GM23338 (cell line): Measurements from ENCODE around the gene DACT1. TPM values are rescaled to one million over a fixed set of nuclear protein-coding genes. Genes with fewer than 3 reads are reported as not detected.

ENCODE experiments used
- ATAC-seq: fragments of 200-7000 bp; cut with Tn5 transposase; 3 replicates; pipeline ENCODE4 v1.9.1; 2020
- DNase-seq: peaks from one replicate; pipeline ENCODE4 v3.0.0-alpha.2; 2015; ENCODE audit warnings: low spot score
- H2AFZ ChIP-seq: fragments of 200-600 bp; sonication (generic); 2 replicates; pipeline ENCODE4 v1.8.0; 2016; ENCODE audit warnings: antibody characterized with exemption, mild to moderate bottlenecking, moderate library complexity
- H3F3A ChIP-seq: fragments of 200-600 bp; sonication (generic); replicated peaks from 2 replicates; pipeline ENCODE4 v1.8.0; 2017; ENCODE audit warnings: antibody characterized with exemption, mixed run types, low read depth
- H3K27ac ChIP-seq: fragments of 200-600 bp; sonication (generic); 2 replicates; pipeline ENCODE4 v1.6.1; 2016; ENCODE audit warnings: low read depth
- H3K27me3 ChIP-seq: fragments of 200-600 bp; sonication (generic); 2 replicates; pipeline ENCODE4 v1.8.0; 2016; ENCODE audit warnings: mild to moderate bottlenecking, mixed run types, moderate library complexity; ENCODE audit not compliant: insufficient read depth
- H3K36me3 ChIP-seq: fragments of 200-600 bp; sonication (generic); 2 replicates; pipeline ENCODE4 v1.8.0; 2016; ENCODE audit warnings: mild to moderate bottlenecking; ENCODE audit not compliant: insufficient read depth
- H3K4me1 ChIP-seq: fragments of 200-600 bp; sonication (generic); 2 replicates; pipeline ENCODE4 v1.8.0; 2016; ENCODE audit warnings: mild to moderate bottlenecking, moderate library complexity; ENCODE audit not compliant: insufficient read depth
- H3K4me2 ChIP-seq: fragments of 200-600 bp; sonication (generic); 2 replicates; pipeline ENCODE4 v1.7.1; 2017; ENCODE audit warnings: mixed run types
- H3K4me3 ChIP-seq: fragments of 200-600 bp; sonication (generic); 2 replicates; pipeline ENCODE4 v1.6.1; 2016; ENCODE audit warnings: mixed run types
- H3K79me2 ChIP-seq: fragments of 200-600 bp; sonication (generic); replicated peaks from 2 replicates; pipeline ENCODE4 v1.8.0; 2017; ENCODE audit warnings: mild to moderate bottlenecking; ENCODE audit not compliant: insufficient read depth
- H3K9me2 ChIP-seq: fragments of 200-600 bp; sonication (generic); 2 replicates; pipeline ENCODE4 v1.8.0; 2017; ENCODE audit not compliant: insufficient read depth
- H4K20me1 ChIP-seq: fragments of 200-600 bp; sonication (generic); replicated peaks from 2 replicates; pipeline ENCODE4 v1.8.0; 2017; ENCODE audit warnings: mild to moderate bottlenecking; ENCODE audit not compliant: insufficient read depth
- H3K27ac Mint-ChIP-seq: 2 replicates; pipeline ENCODE4 v1.8.0; 2020; ENCODE audit warnings: inconsistent platforms, mild to moderate bottlenecking, moderate library complexity, mixed read lengths
- H3K27me3 Mint-ChIP-seq: 3 replicates; pipeline ENCODE4 v1.8.0; 2022; ENCODE audit warnings: low read depth, mild to moderate bottlenecking, moderate library complexity, mixed read lengths, inconsistent platforms; ENCODE audit not compliant: insufficient read depth, poor library complexity
- H3K36me3 Mint-ChIP-seq: 3 replicates; pipeline ENCODE4 v1.8.0; 2021; ENCODE audit warnings: low read depth, mild to moderate bottlenecking, inconsistent platforms, moderate library complexity, mixed read lengths
- H3K4me1 Mint-ChIP-seq: 3 replicates; pipeline ENCODE4 v1.8.0; 2020; ENCODE audit warnings: mild to moderate bottlenecking, inconsistent platforms, mixed read lengths
- H3K4me3 Mint-ChIP-seq: 3 replicates; pipeline ENCODE4 v1.8.0; 2021; ENCODE audit warnings: moderate library complexity, mild to moderate bottlenecking, inconsistent platforms, mixed read lengths
- H3K9me3 Mint-ChIP-seq: 3 replicates; pipeline ENCODE4 v1.8.0; 2020; ENCODE audit warnings: moderate library complexity, mild to moderate bottlenecking, inconsistent platforms, mixed read lengths
- CREB1 ChIP-seq: fragments of 250-450 bp; sonication (Bioruptor Pico); IDR thresholded peaks from 2 replicates; pipeline ENCODE4 v1.5.0; 2020; ENCODE audit warnings: low read depth, mild to moderate bottlenecking, moderate library complexity
- CTCF ChIP-seq, 2 experiments: fragments of 200-600 bp in 1 of 2; sonication (generic) in 1 of 2; conservative IDR thresholded peaks; 2 replicates each; pipeline versions ENCODE4 v1.5.1 to v1.6.1; 2016 to 2017; ENCODE audit warnings: antibody characterized with exemption in 2 of 2, low read depth in 2 of 2, mild to moderate bottlenecking in 2 of 2, moderate library complexity in 1 of 2
- ETS1 ChIP-seq: IDR thresholded peaks from 2 replicates; pipeline ENCODE4 v1.6.1; 2016; ENCODE audit warnings: antibody characterized with exemption
- EZH2 ChIP-seq: fragments of 200-600 bp; sonication (generic); IDR thresholded peaks from one replicate; pipeline ENCODE4 v1.8.0; 2017; ENCODE audit warnings: antibody characterized with exemption, mild to moderate bottlenecking, low read depth; ENCODE audit not compliant: unreplicated experiment
- EZH2phosphoT487 ChIP-seq: fragments of 200-600 bp; sonication (generic); IDR thresholded peaks from one replicate; pipeline ENCODE4 v1.8.1; 2018; ENCODE audit warnings: antibody characterized with exemption; ENCODE audit not compliant: unreplicated experiment
- JUNB ChIP-seq: IDR thresholded peaks from one replicate; pipeline ENCODE4 v1.6.1; 2016; ENCODE audit warnings: antibody characterized with exemption; ENCODE audit not compliant: unreplicated experiment
- NANOG ChIP-seq: IDR thresholded peaks from 2 replicates; pipeline ENCODE4 v1.6.1; 2016; ENCODE audit warnings: antibody characterized with exemption, borderline replicate concordance
- POLR2AphosphoS5 ChIP-seq: IDR thresholded peaks from 2 replicates; pipeline ENCODE4 v1.6.1; 2016; ENCODE audit warnings: antibody characterized with exemption, low read depth
- STAT1 ChIP-seq: IDR thresholded peaks from one replicate; pipeline ENCODE4 v1.6.1; 2016; ENCODE audit warnings: antibody characterized with exemption; ENCODE audit not compliant: unreplicated experiment
- ZNF114 ChIP-seq: fragments of 250-450 bp; sonication (Bioruptor Pico); IDR thresholded peaks from 2 replicates; pipeline ENCODE4 v1.5.0; 2020; ENCODE audit warnings: mild to moderate bottlenecking, moderate library complexity
- ZNF331 ChIP-seq: fragments of 250-450 bp; sonication (Bioruptor Pico); IDR thresholded peaks from 2 replicates; pipeline ENCODE4 v1.5.0; 2020; ENCODE audit warnings: low read depth, mild to moderate bottlenecking, moderate library complexity
- ZNF462 ChIP-seq: fragments of 250-450 bp; sonication (Bioruptor Pico); IDR thresholded peaks from 2 replicates; pipeline ENCODE4 v1.5.0; 2020; ENCODE audit warnings: mild to moderate bottlenecking, moderate library complexity
- polyA plus RNA-seq: library from polyadenylated mRNA; unstranded; fragments of >200 nt; fragmentation: Nextera tagmentation; extraction: Ambion mirVana; gene quantifications from 2 replicates; pipeline ENCODE4 v1.2.1, GENCODE V29; 2016
- total RNA-seq: library from RNA; depleted of rRNA; stranded (reverse); fragments of >200 nt; shearing (Covaris generic); gene quantifications from 2 replicates; pipeline ENCODE4 v1.2.3, GENCODE V29; 2014
- TF ChIP-seq, protein P1 (sequence below): IDR thresholded peaks from one replicate; pipeline ENCODE4 v1.6.1; 2018; ENCODE audit warnings: antibody characterized with exemption; ENCODE audit not compliant: unreplicated experiment

DACT1 gene
- total and polyA plus RNA-seq, 2 experiments from 2014 or later, result 5.7 to 26.6 TPM

DNA sequence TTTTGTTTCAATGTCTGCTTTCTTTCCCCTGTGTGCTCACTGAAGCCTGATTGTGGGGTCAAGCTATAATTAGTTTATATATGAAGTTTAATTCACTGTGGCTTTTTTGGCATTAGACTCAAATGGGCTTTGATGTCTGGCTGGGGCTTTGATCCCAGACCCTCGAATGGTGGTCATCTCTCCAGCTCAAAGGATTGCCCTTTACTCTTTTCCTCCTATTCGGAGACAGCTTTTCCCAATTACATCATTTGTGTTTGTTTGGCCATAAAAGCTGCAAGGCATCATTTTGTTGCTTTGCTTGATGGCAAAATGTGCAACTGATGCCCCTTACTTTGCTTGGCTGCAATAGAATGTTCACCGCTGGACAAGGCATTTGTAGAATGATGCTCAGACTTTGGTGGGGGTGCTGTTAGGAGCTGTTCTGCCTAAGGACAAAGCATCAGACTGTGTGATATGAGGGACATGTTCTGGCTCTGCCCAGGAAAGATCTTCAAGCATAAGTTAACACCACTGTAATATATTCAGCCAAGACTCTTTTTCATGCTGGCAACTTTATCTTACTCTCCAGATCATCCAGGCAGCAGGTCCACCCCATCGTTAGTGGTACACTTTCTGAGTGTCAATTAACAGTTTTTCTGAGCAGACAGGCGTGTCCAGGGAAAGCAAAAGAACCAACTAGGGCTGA is 3.2 kb upstream of the DACT1 start:
- Histone ChIP-seq H4K20me1 (no peaks in the 10 kb centered on the region), H3K79me2 (peaks cover 7% of the 10 kb centered on the region), H3K36me3 (no peaks in the 10 kb centered on the region), H2AFZ (no peak overlapping the region), H3K4me1 (peaks cover 65% of the 10 kb centered on the region), H3K4me3 (peak overlapping the region; percentile 29; the same call in 1 of the 2 replicates), H3K9me2 (no peaks in the 10 kb centered on the region), H3K27me3 (peaks cover 38% of the 10 kb centered on the region), H3K4me2 (peak overlapping the region; percentile 91), H3F3A (peaks cover 9% of the 10 kb centered on the region; the same call in 1 of the 2 replicates), H3K27ac (no peak overlapping the region)
- Mint-ChIP-seq H3K9me3 (no peaks in the 10 kb centered on the region; the same call in 2 of the 3 replicates), H3K27ac (no peak overlapping the region), H3K4me3 (peak overlapping the region; percentile 36), H3K36me3 (no peaks in the 10 kb centered on the region; the same call in 2 of the 3 replicates), H3K27me3 (peaks cover 28% of the 10 kb centered on the region), H3K4me1 (peaks cover 59% of the 10 kb centered on the region)
- TF ChIP-seq POLR2AphosphoS5, result no peak
- TF ChIP-seq ZNF462 (CRISPR knock-in tag), result no peak
- TF ChIP-seq CTCF (conservative IDR thresholded peaks at IDR 0.05; ENCODE audit: low read depth in 2 of 2), result no peak
- TF ChIP-seq CREB1 (CRISPR knock-in tag), result no peak
- TF ChIP-seq EZH2, result no peak
- no peak for TF ChIP-seq JUNB
- no peak for TF ChIP-seq NANOG
- TF ChIP-seq ETS1, result no peak
- no peak for TF ChIP-seq ZNF331 (CRISPR knock-in tag)
- TF ChIP-seq ZNF114 (CRISPR knock-in tag), result no peak
- TF ChIP-seq, protein P1, sequence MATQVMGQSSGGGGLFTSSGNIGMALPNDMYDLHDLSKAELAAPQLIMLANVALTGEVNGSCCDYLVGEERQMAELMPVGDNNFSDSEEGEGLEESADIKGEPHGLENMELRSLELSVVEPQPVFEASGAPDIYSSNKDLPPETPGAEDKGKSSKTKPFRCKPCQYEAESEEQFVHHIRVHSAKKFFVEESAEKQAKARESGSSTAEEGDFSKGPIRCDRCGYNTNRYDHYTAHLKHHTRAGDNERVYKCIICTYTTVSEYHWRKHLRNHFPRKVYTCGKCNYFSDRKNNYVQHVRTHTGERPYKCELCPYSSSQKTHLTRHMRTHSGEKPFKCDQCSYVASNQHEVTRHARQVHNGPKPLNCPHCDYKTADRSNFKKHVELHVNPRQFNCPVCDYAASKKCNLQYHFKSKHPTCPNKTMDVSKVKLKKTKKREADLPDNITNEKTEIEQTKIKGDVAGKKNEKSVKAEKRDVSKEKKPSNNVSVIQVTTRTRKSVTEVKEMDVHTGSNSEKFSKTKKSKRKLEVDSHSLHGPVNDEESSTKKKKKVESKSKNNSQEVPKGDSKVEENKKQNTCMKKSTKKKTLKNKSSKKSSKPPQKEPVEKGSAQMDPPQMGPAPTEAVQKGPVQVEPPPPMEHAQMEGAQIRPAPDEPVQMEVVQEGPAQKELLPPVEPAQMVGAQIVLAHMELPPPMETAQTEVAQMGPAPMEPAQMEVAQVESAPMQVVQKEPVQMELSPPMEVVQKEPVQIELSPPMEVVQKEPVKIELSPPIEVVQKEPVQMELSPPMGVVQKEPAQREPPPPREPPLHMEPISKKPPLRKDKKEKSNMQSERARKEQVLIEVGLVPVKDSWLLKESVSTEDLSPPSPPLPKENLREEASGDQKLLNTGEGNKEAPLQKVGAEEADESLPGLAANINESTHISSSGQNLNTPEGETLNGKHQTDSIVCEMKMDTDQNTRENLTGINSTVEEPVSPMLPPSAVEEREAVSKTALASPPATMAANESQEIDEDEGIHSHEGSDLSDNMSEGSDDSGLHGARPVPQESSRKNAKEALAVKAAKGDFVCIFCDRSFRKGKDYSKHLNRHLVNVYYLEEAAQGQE, result no peak
- no peak for TF ChIP-seq STAT1
- no peak for TF ChIP-seq EZH2phosphoT487
- ATAC-seq (no peak), DNase-seq (no peak)
